ENCODE data around the gene TMEM14B. TPM values are rescaled to one million over a fixed set of nuclear protein-coding genes. Genes with fewer than 3 reads are reported as not detected.
"Not testable (repeated sequence)": the region's sequence is repeated elsewhere in the genome, so short reads cannot be mapped to it uniquely, and the experiment has no call there.

TMEM14B gene
- total RNA-seq = 59.0 and 61.6 TPM in 2 replicates
- long read RNA-seq, transcript TMEM14B-202 (6 exons, 975 nt) = major isoform, 62 of 76 reads
- long read RNA-seq, partial matches to known transcripts = 0 of 76 reads
- long read RNA-seq, other reads (novel, unspliced or antisense) = 9 of 76 reads

DNA sequence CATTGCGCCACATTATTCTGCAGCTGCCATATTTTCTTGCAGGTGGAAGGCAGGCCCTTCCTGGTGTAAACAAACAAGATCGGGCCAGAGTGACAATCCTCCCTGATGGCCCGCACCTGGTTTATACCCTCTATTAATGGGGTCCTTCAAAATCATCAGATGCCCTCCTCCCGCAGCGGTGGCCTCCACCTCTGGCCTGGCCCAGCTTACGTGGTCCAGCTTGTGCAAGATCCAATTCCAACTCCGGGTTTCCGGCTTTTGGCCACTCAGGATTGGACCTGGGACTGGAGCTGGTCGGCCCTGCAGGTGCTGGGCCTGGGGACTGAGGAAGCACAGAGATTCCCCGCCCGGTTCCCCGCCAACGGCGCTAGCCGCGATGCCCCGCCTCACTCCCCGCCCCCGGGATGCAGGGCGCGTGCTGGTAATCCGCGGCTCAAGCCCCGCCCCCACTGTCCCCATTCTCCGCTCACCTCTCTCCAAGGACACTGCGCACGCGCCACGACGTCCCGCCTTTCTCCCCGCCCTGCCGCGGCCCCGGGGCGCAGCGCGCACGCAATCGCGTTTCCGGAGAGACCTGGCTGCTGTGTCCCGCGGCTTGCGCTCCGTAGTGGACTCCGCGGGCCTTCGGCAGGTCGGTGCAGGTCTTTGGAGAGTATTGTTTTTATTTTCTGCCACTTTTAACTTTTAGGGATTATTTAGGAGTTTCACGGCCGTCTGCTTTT lies at the start of gene TMEM14B:
TSS of gene TMEM14B (plus strand) at position 555 of the 722 bp plus-strand sequence. CDS start 1,441 bp downstream, outside the sequence.
- Mint-ChIP-seq H3K4me1 (ENCODE audit: unreplicated experiment) (peaks cover 21% of the 10 kb centered on the region), H3K27me3 (ENCODE audit: unreplicated experiment) (no peaks in the 10 kb centered on the region), H3K9me3 (ENCODE audit: unreplicated experiment) (no peaks in the 10 kb centered on the region), H3K36me3 (ENCODE audit: unreplicated experiment) (peaks cover 18% of the 10 kb centered on the region), H3K27ac (ENCODE audit: unreplicated experiment) (peak within 1 kb of the TSS; percentile 93), H3K4me3 (ENCODE audit: unreplicated experiment) (peak within 1 kb of the TSS; percentile 89)
- peak; percentile 100 for DNase-seq (ENCODE audit: extremely low spot score, unreplicated experiment)
- TF ChIP-seq, protein P1, sequence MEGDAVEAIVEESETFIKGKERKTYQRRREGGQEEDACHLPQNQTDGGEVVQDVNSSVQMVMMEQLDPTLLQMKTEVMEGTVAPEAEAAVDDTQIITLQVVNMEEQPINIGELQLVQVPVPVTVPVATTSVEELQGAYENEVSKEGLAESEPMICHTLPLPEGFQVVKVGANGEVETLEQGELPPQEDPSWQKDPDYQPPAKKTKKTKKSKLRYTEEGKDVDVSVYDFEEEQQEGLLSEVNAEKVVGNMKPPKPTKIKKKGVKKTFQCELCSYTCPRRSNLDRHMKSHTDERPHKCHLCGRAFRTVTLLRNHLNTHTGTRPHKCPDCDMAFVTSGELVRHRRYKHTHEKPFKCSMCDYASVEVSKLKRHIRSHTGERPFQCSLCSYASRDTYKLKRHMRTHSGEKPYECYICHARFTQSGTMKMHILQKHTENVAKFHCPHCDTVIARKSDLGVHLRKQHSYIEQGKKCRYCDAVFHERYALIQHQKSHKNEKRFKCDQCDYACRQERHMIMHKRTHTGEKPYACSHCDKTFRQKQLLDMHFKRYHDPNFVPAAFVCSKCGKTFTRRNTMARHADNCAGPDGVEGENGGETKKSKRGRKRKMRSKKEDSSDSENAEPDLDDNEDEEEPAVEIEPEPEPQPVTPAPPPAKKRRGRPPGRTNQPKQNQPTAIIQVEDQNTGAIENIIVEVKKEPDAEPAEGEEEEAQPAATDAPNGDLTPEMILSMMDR (IDR thresholded peaks at IDR 0.05) = no peak

DNA sequence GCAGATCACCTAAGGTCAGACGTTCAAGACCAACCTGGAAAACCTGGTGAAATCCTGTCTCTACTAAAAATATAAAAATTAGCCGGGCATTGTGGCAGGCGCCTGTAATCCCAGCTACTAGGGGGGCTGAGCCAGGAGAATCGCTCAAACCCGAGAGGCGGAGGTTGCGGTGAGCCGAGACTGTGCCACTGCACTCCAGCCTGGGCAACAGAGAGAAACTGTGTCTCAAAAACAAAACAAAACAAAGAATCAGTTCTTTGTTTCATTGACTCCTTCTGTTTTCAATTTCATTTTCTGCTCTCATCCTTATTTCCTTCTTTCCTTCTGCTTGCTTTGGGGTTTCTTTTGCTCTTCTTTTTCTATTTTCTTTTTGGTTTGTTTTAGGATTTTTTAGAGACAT lies 33.6 kb upstream of the TMEM14B start:
- no peak overlapping the region for H3K27ac Mint-ChIP-seq (ENCODE audit: unreplicated experiment)
- H3K9me3 Mint-ChIP-seq (ENCODE audit: unreplicated experiment) = no peaks in the 10 kb centered on the region
- no peak for DNase-seq (ENCODE audit: extremely low spot score, unreplicated experiment)
- no peaks in the 10 kb centered on the region for H3K4me1 Mint-ChIP-seq (ENCODE audit: unreplicated experiment)
- TF ChIP-seq, protein P1 (IDR thresholded peaks at IDR 0.05) = no peak
- H3K27me3 Mint-ChIP-seq (ENCODE audit: unreplicated experiment) = no peaks in the 10 kb centered on the region
- peaks cover 8% of the 10 kb centered on the region for H3K36me3 Mint-ChIP-seq (ENCODE audit: unreplicated experiment)
- no peak overlapping the region for H3K4me3 Mint-ChIP-seq (ENCODE audit: unreplicated experiment)

DNA sequence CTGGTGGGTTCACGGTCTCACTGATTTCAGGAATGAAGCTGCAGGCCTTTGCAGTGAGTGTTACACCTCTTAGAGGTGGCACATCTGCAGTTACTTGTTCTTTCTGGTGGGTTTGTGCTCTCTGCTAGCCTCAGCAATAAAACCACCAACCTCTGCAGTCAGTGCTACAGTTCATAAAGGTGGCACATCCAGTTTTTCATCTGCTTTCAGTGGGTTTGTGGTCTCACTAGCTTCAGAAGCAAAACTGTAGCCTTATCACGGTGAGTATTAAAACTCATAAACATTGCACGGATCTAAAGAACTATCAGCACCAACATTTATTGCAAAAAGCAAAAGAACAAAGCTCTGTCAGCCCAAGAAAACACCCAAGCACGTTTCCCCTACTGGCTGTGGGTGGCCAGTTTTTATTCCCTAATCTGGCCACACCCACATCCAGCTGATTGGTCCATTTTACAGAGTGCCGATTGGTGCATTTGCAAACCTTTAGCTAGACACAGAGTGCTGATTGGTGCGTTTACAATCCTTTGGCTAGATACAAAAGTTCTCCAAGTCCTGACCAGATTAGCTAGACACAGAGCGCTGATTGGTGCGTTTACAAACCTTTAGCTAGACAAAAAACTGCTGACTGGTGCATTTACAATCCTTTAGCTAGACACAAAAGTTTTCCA lies 28.2 kb upstream of the TMEM14B start:
- no peaks in the 10 kb centered on the region for H3K36me3 Mint-ChIP-seq (ENCODE audit: unreplicated experiment)
- peaks cover 3% of the 10 kb centered on the region for H3K9me3 Mint-ChIP-seq (ENCODE audit: unreplicated experiment)
- H3K4me3 Mint-ChIP-seq (ENCODE audit: unreplicated experiment) = no peak overlapping the region
- peaks cover 21% of the 10 kb centered on the region for H3K4me1 Mint-ChIP-seq (ENCODE audit: unreplicated experiment)
- no peak overlapping the region for H3K27ac Mint-ChIP-seq (ENCODE audit: unreplicated experiment)
- H3K27me3 Mint-ChIP-seq (ENCODE audit: unreplicated experiment) = no peaks in the 10 kb centered on the region
- DNase-seq (ENCODE audit: extremely low spot score, unreplicated experiment) = no peak
- TF ChIP-seq, protein P1 (IDR thresholded peaks at IDR 0.05) = no peak

DNA sequence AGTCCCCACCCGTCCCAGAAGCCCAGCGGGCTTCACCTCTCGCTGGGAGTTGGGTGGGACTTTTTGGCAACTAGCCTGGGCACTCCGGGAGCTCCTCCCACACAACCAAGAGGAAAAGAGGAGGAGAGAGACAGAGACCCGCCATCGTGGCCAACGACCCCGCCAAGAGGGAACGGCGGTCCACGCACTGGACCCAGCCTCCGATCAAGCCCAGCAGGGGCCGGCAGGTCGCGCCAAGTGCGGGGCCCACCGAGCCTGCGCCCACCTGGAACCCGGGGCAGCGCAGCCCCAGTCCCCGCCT lies 27.7 kb upstream of the TMEM14B start:
- H3K4me1 Mint-ChIP-seq (ENCODE audit: unreplicated experiment) = peaks cover 24% of the 10 kb centered on the region
- no peak overlapping the region for H3K27ac Mint-ChIP-seq (ENCODE audit: unreplicated experiment)
- no peaks in the 10 kb centered on the region for H3K36me3 Mint-ChIP-seq (ENCODE audit: unreplicated experiment)
- no peaks in the 10 kb centered on the region for H3K27me3 Mint-ChIP-seq (ENCODE audit: unreplicated experiment)
- peaks cover 3% of the 10 kb centered on the region for H3K9me3 Mint-ChIP-seq (ENCODE audit: unreplicated experiment)
- H3K4me3 Mint-ChIP-seq (ENCODE audit: unreplicated experiment) = no peak overlapping the region
- TF ChIP-seq, protein P1 (IDR thresholded peaks at IDR 0.05) = no peak
- DNase-seq (ENCODE audit: extremely low spot score, unreplicated experiment) = no peak

DNA sequence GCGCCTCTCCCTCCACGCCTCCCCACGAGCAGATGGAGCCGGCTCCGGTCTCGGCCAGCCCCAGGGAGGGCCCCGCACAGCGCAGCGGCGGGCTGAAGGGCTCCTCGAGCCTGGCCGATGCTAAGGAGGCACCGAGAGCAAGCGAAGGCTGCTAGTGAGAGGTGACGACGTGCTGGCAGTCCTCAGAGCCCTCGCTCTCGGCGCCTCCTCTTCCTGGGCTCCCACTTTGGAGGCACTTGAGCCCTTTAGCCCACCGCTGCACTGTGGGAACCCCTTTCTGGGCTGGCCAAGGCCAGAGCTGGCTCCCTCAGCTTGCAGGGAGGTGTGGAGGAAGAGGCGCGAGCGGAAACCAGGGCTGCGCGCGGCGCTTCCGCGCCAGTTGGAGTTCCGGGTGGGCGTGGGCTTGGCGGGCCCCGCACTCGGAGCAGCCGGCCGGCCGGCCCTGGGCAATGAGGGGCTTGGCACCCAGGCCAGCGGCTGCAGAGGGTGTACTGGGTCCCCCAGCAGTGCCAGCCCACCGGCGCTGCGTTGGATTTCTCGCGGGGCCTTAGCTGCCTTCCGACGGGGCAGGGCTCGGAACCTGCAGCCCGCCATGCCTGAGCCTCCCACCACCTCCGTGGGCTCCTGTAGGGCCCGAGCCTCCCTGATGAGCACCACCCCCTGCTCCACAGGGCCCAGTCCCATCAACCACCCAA lies 27.2 kb upstream of the TMEM14B start:
- TF ChIP-seq, protein P1 (IDR thresholded peaks at IDR 0.05) = no peak
- Mint-ChIP-seq H3K27me3 (ENCODE audit: unreplicated experiment) (no peaks in the 10 kb centered on the region), H3K4me3 (ENCODE audit: unreplicated experiment) (no peak overlapping the region), H3K9me3 (ENCODE audit: unreplicated experiment) (peaks cover 3% of the 10 kb centered on the region), H3K27ac (ENCODE audit: unreplicated experiment) (no peak overlapping the region), H3K4me1 (ENCODE audit: unreplicated experiment) (peaks cover 29% of the 10 kb centered on the region), H3K36me3 (ENCODE audit: unreplicated experiment) (peaks cover 2% of the 10 kb centered on the region)
- no peak for DNase-seq (ENCODE audit: extremely low spot score, unreplicated experiment)

DNA sequence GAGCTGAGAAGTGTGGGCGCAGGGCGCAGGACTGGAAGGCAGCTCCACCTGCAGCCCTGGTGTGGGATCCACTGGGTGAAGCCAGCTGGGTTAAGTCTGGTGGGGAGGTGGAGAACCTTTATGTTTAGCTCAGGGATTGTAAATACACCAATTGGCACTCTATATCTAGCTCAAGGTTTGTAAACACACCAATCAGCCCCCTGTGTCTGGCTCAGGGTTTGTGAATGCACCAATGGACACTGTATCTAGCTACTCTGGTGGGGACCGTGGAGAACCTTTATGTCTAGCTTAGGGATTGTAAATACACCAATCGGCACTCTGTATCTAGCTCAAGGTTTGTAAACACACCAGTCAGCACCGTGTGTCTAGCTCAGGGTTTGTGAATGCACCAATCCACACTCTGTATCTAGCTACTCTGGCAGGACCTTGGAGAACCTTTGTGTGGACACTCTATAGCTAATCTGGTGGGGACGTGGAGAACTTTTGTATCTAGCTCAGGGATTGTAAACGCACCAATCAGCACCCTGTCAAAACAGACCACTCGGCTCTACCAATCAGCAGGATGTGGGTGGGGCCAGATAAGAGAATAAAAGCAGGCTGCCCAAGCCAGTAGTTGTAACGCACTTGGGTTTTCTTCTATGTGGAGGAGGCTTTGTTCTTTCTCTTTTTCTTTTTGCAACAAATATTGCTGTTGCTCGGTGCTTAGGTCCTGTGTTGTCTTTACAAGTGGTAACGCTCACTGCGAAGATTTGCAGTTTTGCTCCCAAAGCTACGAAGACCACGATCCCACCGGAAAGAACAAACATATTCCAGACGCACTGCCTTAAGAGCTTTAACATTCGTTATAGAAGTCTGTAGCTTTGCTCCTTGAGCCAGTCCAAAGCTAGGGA lies 26.4 kb upstream of the TMEM14B start:
- Mint-ChIP-seq H3K27ac (ENCODE audit: unreplicated experiment) (peak overlapping the region; percentile 98), H3K4me1 (ENCODE audit: unreplicated experiment) (peaks cover 32% of the 10 kb centered on the region), H3K4me3 (ENCODE audit: unreplicated experiment) (peak overlapping the region; percentile 98)
- H3K36me3 Mint-ChIP-seq (ENCODE audit: unreplicated experiment); H3K27me3 Mint-ChIP-seq (ENCODE audit: unreplicated experiment); H3K9me3 Mint-ChIP-seq (ENCODE audit: unreplicated experiment); DNase-seq (ENCODE audit: extremely low spot score, unreplicated experiment): not testable (repeated sequence)

Measured in osteocyte (in vitro differentiated cells).